Measurements from ENCODE around the gene PFN3. TPM values are rescaled to one million over a fixed set of nuclear protein-coding genes. Genes with fewer than 3 reads are reported as not detected.

PFN3 gene
- total and polyA plus RNA-seq, 2 of the 13 experiments (the other 11 are each of a cell fraction or from before 2014, with no cell fraction given) = not detected

DNA sequence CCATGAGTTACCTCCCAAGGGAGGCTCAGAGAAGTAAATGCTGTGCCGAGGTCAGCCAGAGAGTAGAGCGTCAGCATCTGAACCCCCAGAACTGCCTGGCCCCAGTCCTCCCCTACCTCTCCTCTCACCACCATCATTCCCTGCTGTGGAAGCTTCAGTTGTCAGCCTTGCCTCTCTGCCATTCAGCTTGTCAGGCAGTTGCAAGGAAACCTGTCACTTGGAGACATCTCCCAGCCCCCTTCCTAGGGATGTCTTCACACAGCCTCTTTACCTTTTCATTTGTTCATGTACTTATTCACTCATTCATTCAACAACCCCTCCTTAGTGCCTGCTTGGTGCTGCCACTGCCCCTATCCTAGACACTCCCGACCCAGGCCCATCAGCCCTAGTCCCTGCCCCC, 40.6 kb downstream of the PFN3 start (continued):
- TF ChIP-seq, protein P1, sequence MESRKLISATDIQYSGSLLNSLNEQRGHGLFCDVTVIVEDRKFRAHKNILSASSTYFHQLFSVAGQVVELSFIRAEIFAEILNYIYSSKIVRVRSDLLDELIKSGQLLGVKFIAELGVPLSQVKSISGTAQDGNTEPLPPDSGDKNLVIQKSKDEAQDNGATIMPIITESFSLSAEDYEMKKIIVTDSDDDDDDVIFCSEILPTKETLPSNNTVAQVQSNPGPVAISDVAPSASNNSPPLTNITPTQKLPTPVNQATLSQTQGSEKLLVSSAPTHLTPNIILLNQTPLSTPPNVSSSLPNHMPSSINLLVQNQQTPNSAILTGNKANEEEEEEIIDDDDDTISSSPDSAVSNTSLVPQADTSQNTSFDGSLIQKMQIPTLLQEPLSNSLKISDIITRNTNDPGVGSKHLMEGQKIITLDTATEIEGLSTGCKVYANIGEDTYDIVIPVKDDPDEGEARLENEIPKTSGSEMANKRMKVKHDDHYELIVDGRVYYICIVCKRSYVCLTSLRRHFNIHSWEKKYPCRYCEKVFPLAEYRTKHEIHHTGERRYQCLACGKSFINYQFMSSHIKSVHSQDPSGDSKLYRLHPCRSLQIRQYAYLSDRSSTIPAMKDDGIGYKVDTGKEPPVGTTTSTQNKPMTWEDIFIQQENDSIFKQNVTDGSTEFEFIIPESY (CRISPR knock-in tag; IDR thresholded peaks at IDR 0.05) = no peak

GRCh38 chr5:177359451-177359851, 41.0 kb downstream of the PFN3 start:
- Histone ChIP-seq H3K27ac (ENCODE audit: extremely low read length, insufficient read depth, low read length) (no peak overlapping the region), H3K9me3 (ENCODE audit: low read length) (no peaks in the 10 kb centered on the region), H3K4me1 (ENCODE audit: insufficient read depth, low read length) (peaks cover 97% of the 10 kb centered on the region), H3K79me2 (ENCODE audit: insufficient read depth, low read length) (no peaks in the 10 kb centered on the region), H3K9ac (ENCODE audit: insufficient read depth, low read depth, low read length) (no peak overlapping the region), H3K27me3 (ENCODE audit: control insufficient read depth in 1 of 2, insufficient read depth in 2 of 2, low read length in 2 of 2) (peaks cover 0 to 23% of the 10 kb centered on the region in 2 experiments; a peak in 4 of 5 replicates), H2AFZ (ENCODE audit: low read length) (no peak overlapping the region), H3K36me3 (replicated peaks in 1 of 2; ENCODE audit: control insufficient read depth in 1 of 2, insufficient read depth in 2 of 2, low read length in 2 of 2) (no peaks in the 10 kb centered on the region), H3K4me2 (ENCODE audit: low read depth, low read length) (no peak overlapping the region), H4K20me1 (ENCODE audit: insufficient read depth, low read length) (no peaks in the 10 kb centered on the region), H3K4me3 (replicated peaks in 1 of 3; ENCODE audit: insufficient read depth in 1 of 3, low read depth in 2 of 3, low read length in 3 of 3) (no peak overlapping the region)
- in situ Hi-C loops (cut with HindIII; ENCODE audit: extremely low pct_ligation_motif_present, low pct_unique_long_range_greater_than_20kb) = loop anchor here (25.0 kb wide), 1 partner anchor 822 kb away; the partner anchor contains the start of genes CDHR2 and RNF44
- POLR2A ChIA-PET = interaction anchor here (1.0 to 6.5 kb wide), 2 partner anchors 11 to 19 kb away, joined by 3 to 77 read pairs; no protein-coding TSS in a partner anchor
- intact Hi-C loops (cut with micrococcal nuclease; ENCODE audit: unreplicated experiment) = no loop called here
- ATAC-seq (no peak), FAIRE-seq (no peak), DNase-seq (ENCODE audit: low spot score) (no peak)
- 14% methylated on average over 6 of the region's 6 CpGs for WGBS (ENCODE audit: low lambda C conversion rate)
- BruUV-seq (replicated peaks) = no TSS peak
- CTCF ChIA-PET (ENCODE audit: low intra/inter-chr PET ratio, low total read pairs) = no interaction called here
- TF ChIP-seq YEATS2 (CRISPR knock-in tag; IDR thresholded peaks at IDR 0.05; ENCODE audit: borderline replicate concordance) (no peak), ZBTB42 (CRISPR knock-in tag; IDR thresholded peaks at IDR 0.05) (no peak), HOXA9 (CRISPR knock-in tag; IDR thresholded peaks at IDR 0.05; ENCODE audit: borderline replicate concordance) (no peak), ZNF816 (CRISPR knock-in tag; IDR thresholded peaks at IDR 0.05; ENCODE audit: borderline replicate concordance) (no peak), SALL2 (CRISPR knock-in tag; IDR thresholded peaks at IDR 0.05) (no peak), SPEN (CRISPR knock-in tag; IDR thresholded peaks at IDR 0.05; ENCODE audit: low read depth) (no peak), RBFOX2 (IDR thresholded peaks at IDR 0.05; ENCODE audit: low read depth, low read length) (no peak), ZNF180 (CRISPR knock-in tag; IDR thresholded peaks at IDR 0.05; ENCODE audit: borderline replicate concordance, low read depth) (no peak)
- TF ChIP-seq, protein P2, sequence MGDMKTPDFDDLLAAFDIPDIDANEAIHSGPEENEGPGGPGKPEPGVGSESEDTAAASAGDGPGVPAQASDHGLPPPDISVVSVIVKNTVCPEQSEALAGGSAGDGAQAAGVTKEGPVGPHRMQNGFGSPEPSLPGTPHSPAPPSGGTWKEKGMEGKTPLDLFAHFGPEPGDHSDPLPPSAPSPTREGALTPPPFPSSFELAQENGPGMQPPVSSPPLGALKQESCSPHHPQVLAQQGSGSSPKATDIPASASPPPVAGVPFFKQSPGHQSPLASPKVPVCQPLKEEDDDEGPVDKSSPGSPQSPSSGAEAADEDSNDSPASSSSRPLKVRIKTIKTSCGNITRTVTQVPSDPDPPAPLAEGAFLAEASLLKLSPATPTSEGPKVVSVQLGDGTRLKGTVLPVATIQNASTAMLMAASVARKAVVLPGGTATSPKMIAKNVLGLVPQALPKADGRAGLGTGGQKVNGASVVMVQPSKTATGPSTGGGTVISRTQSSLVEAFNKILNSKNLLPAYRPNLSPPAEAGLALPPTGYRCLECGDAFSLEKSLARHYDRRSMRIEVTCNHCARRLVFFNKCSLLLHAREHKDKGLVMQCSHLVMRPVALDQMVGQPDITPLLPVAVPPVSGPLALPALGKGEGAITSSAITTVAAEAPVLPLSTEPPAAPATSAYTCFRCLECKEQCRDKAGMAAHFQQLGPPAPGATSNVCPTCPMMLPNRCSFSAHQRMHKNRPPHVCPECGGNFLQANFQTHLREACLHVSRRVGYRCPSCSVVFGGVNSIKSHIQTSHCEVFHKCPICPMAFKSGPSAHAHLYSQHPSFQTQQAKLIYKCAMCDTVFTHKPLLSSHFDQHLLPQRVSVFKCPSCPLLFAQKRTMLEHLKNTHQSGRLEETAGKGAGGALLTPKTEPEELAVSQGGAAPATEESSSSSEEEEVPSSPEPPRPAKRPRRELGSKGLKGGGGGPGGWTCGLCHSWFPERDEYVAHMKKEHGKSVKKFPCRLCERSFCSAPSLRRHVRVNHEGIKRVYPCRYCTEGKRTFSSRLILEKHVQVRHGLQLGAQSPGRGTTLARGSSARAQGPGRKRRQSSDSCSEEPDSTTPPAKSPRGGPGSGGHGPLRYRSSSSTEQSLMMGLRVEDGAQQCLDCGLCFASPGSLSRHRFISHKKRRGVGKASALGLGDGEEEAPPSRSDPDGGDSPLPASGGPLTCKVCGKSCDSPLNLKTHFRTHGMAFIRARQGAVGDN (CRISPR knock-in tag; IDR thresholded peaks at IDR 0.05) = no peak
- TF ChIP-seq, protein P3, sequence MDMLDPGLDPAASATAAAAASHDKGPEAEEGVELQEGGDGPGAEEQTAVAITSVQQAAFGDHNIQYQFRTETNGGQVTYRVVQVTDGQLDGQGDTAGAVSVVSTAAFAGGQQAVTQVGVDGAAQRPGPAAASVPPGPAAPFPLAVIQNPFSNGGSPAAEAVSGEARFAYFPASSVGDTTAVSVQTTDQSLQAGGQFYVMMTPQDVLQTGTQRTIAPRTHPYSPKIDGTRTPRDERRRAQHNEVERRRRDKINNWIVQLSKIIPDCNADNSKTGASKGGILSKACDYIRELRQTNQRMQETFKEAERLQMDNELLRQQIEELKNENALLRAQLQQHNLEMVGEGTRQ (IDR thresholded peaks at IDR 0.05; ENCODE audit: low read depth, low read length) = no peak
- TF ChIP-seq, protein P3 (CRISPR knock-in tag; IDR thresholded peaks at IDR 0.05; ENCODE audit: borderline replicate concordance) = no peak
- TF ChIP-seq, protein P4, sequence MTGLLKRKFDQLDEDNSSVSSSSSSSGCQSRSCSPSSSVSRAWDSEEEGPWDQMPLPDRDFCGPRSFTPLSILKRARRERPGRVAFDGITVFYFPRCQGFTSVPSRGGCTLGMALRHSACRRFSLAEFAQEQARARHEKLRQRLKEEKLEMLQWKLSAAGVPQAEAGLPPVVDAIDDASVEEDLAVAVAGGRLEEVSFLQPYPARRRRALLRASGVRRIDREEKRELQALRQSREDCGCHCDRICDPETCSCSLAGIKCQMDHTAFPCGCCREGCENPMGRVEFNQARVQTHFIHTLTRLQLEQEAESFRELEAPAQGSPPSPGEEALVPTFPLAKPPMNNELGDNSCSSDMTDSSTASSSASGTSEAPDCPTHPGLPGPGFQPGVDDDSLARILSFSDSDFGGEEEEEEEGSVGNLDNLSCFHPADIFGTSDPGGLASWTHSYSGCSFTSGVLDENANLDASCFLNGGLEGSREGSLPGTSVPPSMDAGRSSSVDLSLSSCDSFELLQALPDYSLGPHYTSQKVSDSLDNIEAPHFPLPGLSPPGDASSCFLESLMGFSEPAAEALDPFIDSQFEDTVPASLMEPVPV (CRISPR knock-in tag; IDR thresholded peaks at IDR 0.05) = no peak

Data from HepG2 (cell line).